Fibroblast of mammary gland (primary cell): ENCODE results near the gene HSBP1.

Experiments
- DNase-seq: peaks from one replicate; pipeline ENCODE4 v3.0.0-alpha.2; 2010; ENCODE audit warnings: low read depth
- H3K4me3 ChIP-seq: 2 replicates; pipeline ENCODE4 v1.5.1; 2011; ENCODE audit warnings: low read depth, mild to moderate bottlenecking, low read length, moderate library complexity; ENCODE audit not compliant: control insufficient read depth
- TF ChIP-seq, protein P1 (sequence below): conservative IDR thresholded peaks from 2 replicates; pipeline ENCODE4 v1.5.1; 2011; ENCODE audit warnings: low read depth, low read length, inconsistent platforms; ENCODE audit not compliant: control insufficient read depth, insufficient read depth

HSBP1 gene

DNA sequence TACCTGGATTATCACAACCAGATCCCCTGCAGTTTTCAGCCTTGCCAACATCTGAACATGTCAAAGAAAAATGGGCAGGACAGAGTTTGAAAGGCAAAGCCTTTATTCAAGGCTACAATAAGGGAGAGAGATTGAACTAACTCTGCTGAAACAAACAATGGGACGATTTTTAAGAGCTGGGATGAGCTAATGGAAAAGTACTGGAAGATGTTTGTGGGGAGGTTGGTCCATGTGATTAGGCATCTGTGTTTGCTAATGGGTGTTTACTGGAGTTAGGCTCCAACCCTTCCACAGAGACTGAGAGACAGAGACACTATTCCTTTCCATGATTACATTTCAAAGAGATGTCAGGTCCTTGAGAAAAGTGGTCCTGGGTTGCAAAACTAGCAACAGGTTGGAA is 35.0 kb upstream of the HSBP1 start:
- no peak for DNase-seq
- TF ChIP-seq, protein P1, sequence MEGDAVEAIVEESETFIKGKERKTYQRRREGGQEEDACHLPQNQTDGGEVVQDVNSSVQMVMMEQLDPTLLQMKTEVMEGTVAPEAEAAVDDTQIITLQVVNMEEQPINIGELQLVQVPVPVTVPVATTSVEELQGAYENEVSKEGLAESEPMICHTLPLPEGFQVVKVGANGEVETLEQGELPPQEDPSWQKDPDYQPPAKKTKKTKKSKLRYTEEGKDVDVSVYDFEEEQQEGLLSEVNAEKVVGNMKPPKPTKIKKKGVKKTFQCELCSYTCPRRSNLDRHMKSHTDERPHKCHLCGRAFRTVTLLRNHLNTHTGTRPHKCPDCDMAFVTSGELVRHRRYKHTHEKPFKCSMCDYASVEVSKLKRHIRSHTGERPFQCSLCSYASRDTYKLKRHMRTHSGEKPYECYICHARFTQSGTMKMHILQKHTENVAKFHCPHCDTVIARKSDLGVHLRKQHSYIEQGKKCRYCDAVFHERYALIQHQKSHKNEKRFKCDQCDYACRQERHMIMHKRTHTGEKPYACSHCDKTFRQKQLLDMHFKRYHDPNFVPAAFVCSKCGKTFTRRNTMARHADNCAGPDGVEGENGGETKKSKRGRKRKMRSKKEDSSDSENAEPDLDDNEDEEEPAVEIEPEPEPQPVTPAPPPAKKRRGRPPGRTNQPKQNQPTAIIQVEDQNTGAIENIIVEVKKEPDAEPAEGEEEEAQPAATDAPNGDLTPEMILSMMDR: no peak

DNA sequence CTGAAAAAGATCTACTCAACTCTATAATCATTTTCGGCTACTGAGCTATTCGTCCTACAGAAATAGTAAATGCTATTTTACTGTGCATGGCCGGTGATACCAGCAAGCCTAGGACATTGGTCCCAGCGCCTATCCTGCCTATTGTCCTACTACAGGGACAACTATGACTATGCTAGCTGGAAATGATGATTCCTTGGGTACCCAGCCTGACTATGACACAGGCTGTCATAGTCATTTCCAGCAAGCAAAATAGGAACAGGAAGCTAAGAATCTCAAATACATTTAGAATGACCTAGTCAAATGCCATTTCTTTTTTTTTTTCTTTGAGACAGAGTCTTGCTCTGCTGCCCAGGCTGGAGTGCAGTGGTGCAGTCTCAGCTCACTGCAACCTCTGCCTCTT is 33.7 kb upstream of the HSBP1 start:
- TF ChIP-seq, protein P1: no peak
- H3K4me3 ChIP-seq: no peak overlapping the region
- DNase-seq: no peak

More for the DNA sequence above, 35.0 kb upstream of the HSBP1 start:
- H3K4me3 ChIP-seq: no peak overlapping the region

DNA sequence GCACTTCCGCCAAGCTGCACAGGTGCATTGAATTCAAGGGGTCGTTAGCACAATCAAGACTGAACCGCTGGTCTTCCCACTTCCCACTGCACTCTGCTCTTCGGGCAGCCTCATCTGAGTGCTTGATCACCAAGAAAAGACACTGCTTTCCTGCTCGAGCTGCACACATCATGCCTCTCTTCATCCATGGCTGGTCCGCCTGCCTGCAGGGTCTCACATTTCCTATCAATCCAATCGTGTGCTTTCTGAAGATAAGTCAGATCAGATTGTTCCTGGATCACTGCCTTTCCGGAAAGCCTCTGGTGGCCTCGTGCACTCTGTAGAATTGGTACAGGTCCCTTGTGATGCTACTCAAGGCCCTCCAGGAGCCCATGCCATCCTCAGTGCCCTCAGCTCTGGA is 30.8 kb upstream of the HSBP1 start:
- H3K4me3 ChIP-seq: no peak overlapping the region
- TF ChIP-seq, protein P1: no peak
- no peak for DNase-seq

DNA sequence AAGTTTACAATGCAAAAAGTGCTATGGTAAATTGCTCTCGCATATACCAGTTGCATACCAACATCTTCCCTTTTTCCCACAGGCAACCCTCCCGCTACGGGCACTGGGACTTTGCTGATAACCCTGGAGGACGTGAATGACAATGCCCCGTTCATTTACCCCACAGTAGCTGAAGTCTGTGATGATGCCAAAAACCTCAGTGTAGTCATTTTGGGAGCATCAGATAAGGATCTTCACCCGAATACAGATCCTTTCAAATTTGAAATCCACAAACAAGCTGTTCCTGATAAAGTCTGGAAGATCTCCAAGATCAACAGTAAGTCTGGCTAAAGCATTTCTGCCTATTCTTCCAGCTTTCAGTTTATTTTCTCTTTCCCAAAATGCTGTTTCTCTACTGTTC is 27.9 kb upstream of the HSBP1 start:
- TF ChIP-seq, protein P1: no peak
- peak; percentile 26 for DNase-seq
- H3K4me3 ChIP-seq: no peak overlapping the region

DNA sequence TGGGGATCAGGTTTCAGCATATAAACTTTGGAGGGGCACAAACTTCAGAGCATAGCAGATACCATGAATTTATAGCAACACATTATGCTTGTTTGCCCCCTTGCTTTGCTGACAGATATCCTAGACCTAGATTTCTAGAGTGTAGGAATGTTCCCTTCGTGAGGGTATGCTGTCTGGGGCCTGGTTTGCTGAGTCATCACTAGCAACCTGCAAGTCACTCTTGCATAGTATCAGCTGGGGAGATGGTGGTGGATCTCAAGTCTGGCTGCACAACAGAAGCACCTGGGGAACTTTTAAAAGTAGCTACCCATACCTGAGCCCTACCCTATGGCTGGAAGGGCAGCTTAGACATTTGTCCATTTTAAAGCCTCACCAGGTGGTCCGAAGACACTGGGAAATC is 22.3 kb upstream of the HSBP1 start:
- TF ChIP-seq, protein P1: no peak
- no peak overlapping the region for H3K4me3 ChIP-seq
- no peak for DNase-seq

DNA sequence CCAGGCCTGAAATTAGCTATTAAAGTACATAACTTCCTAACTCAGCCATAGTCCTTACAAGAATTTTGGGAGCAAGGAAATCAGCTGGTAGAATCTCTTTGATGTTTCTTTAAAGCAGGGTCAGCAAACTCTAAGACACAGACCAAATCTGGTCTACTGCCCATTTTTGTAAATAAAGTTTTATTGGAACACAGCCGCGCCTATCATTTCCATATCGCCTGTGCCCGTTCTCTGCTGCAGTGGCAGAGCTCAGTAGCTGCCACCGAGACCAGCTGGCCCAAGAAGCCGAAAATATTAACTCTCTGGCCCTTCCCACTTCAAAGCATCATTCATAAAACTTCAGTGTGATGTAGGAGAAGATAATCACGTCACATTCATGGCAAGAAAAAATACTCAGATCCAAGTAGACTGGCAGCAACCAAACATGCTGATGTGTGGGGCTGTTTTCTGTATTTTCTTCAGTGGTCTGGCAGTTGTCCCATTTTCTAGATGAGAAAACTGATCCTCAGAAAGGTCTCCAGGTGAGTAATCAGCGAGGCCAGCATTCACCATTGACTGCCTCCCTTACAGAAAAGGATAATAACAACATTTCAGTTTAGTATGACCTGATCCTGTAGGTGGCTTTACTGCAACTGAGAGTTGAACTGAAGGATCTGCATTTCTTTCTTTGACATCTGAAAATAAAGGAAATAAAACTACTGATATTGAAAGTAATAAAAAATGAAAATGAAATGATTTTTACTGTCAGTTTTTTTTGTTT is 18.0 kb upstream of the HSBP1 start:
- DNase-seq: no peak
- H3K4me3 ChIP-seq: no peak overlapping the region

More for the DNA sequence above, 18.0 kb upstream of the HSBP1 start:
- TF ChIP-seq, protein P1: no peak
